ENCODE results near the gene FBXL19.

The FBXL19 gene

GRCh38 chr16:30992931-30993816, 69.8 kb downstream of the FBXL19 start:
- no peak overlapping the region for H3K4me3 ChIP-seq (ENCODE audit: low read depth, low read length)
- TF ChIP-seq, protein P1, sequence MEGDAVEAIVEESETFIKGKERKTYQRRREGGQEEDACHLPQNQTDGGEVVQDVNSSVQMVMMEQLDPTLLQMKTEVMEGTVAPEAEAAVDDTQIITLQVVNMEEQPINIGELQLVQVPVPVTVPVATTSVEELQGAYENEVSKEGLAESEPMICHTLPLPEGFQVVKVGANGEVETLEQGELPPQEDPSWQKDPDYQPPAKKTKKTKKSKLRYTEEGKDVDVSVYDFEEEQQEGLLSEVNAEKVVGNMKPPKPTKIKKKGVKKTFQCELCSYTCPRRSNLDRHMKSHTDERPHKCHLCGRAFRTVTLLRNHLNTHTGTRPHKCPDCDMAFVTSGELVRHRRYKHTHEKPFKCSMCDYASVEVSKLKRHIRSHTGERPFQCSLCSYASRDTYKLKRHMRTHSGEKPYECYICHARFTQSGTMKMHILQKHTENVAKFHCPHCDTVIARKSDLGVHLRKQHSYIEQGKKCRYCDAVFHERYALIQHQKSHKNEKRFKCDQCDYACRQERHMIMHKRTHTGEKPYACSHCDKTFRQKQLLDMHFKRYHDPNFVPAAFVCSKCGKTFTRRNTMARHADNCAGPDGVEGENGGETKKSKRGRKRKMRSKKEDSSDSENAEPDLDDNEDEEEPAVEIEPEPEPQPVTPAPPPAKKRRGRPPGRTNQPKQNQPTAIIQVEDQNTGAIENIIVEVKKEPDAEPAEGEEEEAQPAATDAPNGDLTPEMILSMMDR (IDR thresholded peaks at IDR 0.05; ENCODE audit: control insufficient read depth, extremely low read depth, insufficient read depth): no peak
- no peak for DNase-seq (ENCODE audit: low read depth)

- TF ChIP-seq, protein P1 (IDR thresholded peaks at IDR 0.05; ENCODE audit: control insufficient read depth, extremely low read depth, insufficient read depth): no peak
- DNase-seq (ENCODE audit: low read depth): no peak
- H3K4me3 ChIP-seq (ENCODE audit: low read depth, low read length): no peak overlapping the region
Observed at GRCh38 chr16:30995927-30996323, 72.6 kb downstream of the FBXL19 start.

DNA sequence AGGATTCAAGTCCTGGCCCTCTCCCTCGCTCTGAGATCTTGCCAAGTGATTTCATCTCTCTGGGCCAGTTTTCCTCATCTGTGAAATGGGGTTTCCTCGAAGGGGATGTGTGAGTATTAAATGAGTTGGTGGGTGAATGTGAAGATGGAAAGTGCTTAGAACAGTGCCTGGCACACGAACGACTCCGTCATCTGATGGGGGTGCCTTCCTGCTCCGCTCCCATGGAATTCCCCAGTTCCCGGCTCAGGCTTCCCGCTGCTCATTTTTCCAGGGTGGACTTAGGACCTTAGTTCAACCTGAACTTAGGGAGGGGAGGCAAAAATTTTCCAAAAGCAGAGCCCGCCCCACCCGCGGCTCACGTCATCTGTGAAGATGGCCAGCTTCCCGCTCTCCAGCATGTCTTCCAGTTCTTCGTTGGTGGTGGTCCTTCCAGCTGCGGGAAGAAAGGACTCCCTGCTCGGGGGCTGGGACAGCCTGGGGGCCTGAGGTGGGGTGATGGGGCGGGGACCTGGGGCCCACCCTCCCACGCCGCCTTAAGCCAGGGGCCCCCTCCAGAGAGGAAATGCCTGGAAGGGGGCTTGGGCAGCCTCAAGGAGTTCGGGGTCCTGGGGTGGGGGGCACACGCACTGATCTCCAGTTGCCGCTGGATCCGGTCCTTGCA, 73.1 kb downstream of the FBXL19 start:
- DNase-seq (ENCODE audit: low read depth): no peak
- H3K4me3 ChIP-seq (ENCODE audit: low read depth, low read length): peak overlapping the region; percentile 47
- TF ChIP-seq, protein P1 (IDR thresholded peaks at IDR 0.05; ENCODE audit: control insufficient read depth, extremely low read depth, insufficient read depth): no peak

GRCh38 chr16:30996985-30997724, 73.8 kb downstream of the FBXL19 start:
- DNase-seq (ENCODE audit: low read depth): no peak
- TF ChIP-seq, protein P1 (IDR thresholded peaks at IDR 0.05; ENCODE audit: control insufficient read depth, extremely low read depth, insufficient read depth): no peak
- H3K4me3 ChIP-seq (ENCODE audit: low read depth, low read length): peak overlapping the region; percentile 47

DNA sequence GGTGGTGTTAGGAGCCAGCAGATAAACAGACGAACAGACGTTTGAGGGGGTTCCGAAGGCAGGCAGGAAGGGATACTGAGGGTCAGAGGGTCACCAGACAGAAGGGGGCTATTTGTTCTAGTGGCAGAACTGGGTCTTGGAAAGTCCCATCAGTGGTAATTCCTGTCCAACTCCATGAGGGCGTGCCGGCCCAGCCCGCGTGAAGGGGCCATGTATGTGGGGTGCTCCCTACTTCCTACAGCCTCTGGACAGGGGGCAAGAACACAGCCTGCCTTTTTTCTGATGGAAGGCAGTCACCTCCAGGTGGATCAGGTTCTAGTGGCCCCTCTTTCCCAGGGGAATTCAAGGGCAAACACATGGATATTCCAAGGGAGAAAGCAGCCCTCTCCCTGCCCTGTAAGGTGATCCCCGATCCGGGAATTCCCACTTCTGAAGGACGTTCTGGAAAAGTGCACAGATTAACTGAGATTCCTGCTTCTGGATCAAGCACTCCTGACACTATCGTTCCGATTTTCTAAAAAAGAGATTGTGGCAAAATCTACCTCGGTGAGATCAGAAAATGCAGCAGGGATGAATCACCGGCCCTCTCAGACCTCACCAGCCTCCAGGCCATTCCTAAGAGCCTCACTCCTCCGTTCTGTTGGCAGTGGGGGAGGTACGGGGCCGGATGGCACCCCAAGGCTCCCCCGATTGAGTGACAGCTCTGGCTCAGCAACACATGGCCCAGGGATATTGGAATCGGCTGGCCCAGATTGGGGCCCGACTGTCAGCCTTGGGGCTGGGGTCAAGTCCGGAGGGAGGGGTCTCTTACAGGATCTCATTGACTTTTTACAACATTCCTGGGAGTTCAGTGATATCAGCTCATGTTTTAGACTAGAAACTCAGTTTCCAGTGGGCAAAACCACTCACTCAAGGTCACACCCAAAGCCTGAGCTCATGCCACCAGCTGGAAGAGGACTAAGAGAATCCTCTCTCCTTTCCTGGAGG, 74.6 kb downstream of the FBXL19 start:
- H3K4me3 ChIP-seq (ENCODE audit: low read depth, low read length): peak overlapping the region; percentile 47; the same call in 1 of the 2 replicates
- no peak for DNase-seq (ENCODE audit: low read depth)

More for the DNA sequence above, 74.6 kb downstream of the FBXL19 start:
- TF ChIP-seq, protein P1 (IDR thresholded peaks at IDR 0.05; ENCODE audit: control insufficient read depth, extremely low read depth, insufficient read depth): no peak
